HFF-Myc (cell line): ENCODE results near the gene SMYD4.

ENCODE experiments used
- DNase-seq: peaks from one replicate; pipeline ENCODE4 v3.0.0-alpha.2; 2011; ENCODE audit warnings: low read depth; ENCODE audit errors: extremely low read depth
- H3K4me3 ChIP-seq: replicated peaks from 2 replicates; pipeline ENCODE4 v1.5.1; 2011; ENCODE audit warnings: low read depth, mild to moderate bottlenecking, control low read depth, low read length
- TF ChIP-seq, protein P1 (sequence below): IDR thresholded peaks from 2 replicates; pipeline ENCODE4 v1.5.1; 2012; ENCODE audit warnings: mild to moderate bottlenecking, low read depth, low read length, control low read depth; ENCODE audit errors: missing control alignments

SMYD4 gene

DNA sequence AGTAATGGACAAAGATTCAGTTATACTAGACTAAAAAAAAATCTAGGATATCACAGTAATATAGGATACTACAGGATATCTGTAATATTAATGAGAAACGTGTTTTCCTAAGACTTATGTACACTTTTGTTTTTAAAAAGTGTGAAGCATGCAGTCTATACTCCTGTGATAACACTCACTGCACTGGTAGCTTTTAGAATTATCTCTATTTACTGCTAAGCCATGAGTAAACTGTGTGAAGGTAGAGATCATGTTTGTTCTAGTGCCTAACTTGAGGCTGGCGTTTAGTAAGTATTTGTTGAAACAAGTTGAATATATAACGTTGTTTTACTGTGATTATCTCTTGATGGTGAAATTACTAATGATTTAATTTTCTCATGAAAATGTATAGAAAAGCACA is 24.0 kb upstream of the SMYD4 start:
- DNase-seq: no peak
- TF ChIP-seq, protein P1, sequence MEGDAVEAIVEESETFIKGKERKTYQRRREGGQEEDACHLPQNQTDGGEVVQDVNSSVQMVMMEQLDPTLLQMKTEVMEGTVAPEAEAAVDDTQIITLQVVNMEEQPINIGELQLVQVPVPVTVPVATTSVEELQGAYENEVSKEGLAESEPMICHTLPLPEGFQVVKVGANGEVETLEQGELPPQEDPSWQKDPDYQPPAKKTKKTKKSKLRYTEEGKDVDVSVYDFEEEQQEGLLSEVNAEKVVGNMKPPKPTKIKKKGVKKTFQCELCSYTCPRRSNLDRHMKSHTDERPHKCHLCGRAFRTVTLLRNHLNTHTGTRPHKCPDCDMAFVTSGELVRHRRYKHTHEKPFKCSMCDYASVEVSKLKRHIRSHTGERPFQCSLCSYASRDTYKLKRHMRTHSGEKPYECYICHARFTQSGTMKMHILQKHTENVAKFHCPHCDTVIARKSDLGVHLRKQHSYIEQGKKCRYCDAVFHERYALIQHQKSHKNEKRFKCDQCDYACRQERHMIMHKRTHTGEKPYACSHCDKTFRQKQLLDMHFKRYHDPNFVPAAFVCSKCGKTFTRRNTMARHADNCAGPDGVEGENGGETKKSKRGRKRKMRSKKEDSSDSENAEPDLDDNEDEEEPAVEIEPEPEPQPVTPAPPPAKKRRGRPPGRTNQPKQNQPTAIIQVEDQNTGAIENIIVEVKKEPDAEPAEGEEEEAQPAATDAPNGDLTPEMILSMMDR: no peak
- H3K4me3 ChIP-seq: no peak overlapping the region

DNA sequence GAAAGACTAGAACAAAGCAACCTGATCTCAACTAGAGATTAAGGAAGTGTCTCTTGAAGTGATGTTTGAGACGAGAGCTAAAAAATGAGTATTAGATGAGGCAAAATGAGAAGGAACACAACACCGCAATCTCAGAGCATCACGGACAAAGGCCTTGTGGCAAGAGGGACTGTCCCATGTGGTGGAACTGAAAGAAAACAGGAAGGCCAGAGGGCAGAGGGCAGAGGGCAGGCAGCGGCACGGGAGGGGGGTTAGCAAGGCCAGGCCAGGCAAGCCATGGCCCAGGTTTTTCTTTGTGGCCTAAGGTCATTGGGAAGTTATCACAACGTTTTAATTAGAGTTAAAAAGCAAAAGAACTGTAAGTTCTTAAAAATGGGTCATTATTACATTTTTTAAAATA is 22.6 kb upstream of the SMYD4 start:
- TF ChIP-seq, protein P1: no peak
- no peak overlapping the region for H3K4me3 ChIP-seq

DNA sequence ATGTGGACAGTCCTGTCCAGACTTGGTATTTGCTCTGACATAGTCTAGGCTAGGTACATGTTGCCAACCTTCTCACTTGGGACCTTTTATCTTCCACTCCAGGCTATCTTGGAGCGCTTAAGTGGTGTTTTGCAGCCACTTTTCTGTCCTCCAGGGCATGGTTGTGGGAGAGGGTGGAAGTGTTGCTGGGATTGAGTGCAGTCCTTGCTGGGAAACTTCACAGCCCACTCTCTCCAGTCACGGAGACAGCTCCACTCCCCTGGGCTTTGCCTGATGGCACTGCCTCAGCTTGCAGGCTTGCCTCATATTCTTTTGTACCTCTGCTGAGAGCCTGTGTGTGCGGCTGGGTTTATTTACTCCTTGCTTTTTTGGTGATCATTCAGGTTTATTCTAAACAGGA is 17.5 kb upstream of the SMYD4 start:
- TF ChIP-seq, protein P1: no peak
- DNase-seq: no peak
- no peak overlapping the region for H3K4me3 ChIP-seq

More for the DNA sequence above, 22.6 kb upstream of the SMYD4 start:
- DNase-seq: no peak

DNA sequence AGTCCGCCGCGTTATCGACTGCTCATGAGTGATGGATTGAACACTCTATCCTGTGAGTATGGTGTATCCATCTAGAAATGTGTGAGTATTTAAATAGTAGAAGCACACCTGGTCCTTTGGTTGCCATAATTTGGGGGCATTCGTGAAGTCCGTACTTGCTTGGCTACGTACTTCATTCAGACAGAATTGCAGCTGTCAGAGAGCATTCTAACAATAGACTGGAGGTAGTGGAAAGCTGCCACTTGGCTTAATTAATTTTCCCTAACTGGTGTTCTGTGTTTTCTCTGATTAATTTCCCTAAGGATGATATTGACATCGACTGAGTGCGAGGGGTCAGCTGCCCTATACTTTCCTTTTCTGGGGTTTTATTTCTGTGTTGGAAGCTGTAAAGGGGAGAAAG is 14.2 kb upstream of the SMYD4 start:
- TF ChIP-seq, protein P1: no peak
- no peak overlapping the region for H3K4me3 ChIP-seq
- no peak for DNase-seq

DNA sequence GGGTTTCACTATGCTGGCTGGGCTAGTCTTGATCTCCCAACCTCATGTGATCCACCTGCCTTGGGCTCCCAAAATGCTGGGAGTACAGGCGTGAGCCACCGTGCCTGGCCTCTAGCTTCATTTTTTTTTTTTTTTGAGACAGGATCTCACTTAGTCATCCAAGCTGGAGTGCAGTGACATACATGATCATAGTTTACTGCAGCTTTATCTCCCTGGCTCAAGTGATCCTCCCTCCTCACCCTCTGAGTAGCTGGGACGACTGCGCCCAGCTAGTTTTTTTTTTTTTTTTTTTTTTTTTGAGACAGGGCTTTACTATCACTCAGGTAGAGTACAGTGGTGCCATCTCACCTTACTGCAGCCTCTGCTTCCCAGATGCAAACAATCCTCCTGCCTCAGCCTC is 9.8 kb upstream of the SMYD4 start:
- no peak for DNase-seq
- TF ChIP-seq, protein P1: no peak
- no peak overlapping the region for H3K4me3 ChIP-seq

DNA sequence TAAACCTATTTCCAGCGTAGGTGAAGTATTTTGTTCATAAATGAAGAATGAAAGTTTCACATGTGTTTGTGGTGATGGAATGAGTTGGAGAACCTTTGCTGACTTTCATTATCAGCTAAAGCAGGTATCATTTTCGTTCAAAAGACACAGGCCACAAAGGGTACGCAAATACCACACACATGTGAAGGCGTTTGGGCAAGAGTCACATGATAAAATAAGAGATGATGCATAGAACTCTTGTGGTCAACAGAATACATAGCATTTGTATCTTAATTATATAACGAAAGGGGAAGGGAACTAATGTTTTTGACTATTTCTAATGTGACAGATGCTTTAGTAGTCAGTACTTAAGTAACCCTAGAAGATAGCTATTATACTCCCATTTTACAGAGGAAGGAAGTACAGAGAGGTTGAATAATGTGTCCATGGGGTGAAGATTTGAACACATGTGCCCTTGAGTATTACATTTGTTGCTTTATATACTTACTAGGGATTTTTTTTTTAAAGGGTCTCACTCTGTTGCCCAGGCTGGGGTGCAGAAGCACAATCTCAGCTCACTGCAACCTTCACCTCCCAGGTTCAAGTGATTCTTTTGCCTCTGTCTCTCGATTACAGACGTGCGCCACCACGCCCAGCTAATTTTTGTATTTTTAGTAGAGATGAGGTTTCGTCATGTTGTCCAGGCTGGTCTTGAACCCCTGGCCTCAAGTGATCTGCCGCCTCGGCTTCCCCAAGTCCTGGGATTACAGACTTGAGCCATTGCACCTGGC is 4.9 kb upstream of the SMYD4 start:
- H3K4me3 ChIP-seq: no peak overlapping the region
- TF ChIP-seq, protein P1: no peak
- DNase-seq: no peak

DNA sequence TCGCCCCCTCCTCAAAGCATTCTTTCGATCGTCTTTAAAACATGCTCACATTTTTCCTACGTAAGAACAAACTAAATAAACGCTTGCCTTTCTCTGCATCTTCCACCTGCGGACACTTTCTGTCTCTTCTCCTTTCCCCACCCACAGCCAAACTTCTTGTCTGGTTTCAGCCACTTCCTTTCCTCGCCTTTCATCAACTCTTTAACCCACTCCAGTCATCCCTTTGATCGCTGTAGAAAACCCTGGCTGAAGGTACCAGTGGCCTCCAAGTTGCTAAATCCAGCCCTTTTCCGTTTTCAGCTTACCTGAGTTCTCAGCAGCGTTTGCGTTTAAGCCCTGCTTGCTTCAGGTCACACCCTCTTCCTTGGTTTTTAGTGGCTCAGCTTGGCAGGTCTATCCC is 586 bp upstream of the SMYD4 start:
- TF ChIP-seq, protein P1: no peak
- DNase-seq: no peak
- peak overlapping the region; percentile 82 for H3K4me3 ChIP-seq
